22Rv1 (cell line): ENCODE measurements around the gene OLIG2.

Source experiments
- ZFX ChIP-seq: fragments of 450-650 bp; IDR thresholded peaks from 2 replicates; pipeline ENCODE4 v1.6.1; 2017; ENCODE audit warnings: antibody characterized with exemption, borderline replicate concordance
- TF ChIP-seq, protein P1 (sequence below): fragments of 450-650 bp; IDR thresholded peaks from 2 replicates; pipeline ENCODE4 v1.5.1; 2017; ENCODE audit warnings: mild to moderate bottlenecking

DNA sequence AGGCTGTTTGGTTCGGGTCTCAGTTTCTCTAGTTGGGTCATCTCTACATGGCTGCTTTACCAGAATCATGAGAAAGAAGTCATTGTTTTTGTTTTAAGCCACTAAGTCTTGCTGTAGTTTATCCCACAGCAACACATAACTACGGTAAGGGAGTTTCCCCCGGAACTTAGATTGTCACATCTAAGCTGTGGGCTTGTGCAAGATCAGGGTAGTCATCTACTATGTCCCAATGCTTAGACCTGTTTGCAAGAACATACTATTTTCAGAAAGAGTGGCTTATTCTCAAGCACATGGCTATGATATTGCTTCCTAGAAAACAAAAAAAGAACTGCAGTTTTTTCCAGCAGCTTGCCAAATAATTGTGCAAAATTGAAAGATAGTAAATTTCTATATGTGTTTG, 18.0 kb upstream of the OLIG2 start:
- TF ChIP-seq, protein P1, sequence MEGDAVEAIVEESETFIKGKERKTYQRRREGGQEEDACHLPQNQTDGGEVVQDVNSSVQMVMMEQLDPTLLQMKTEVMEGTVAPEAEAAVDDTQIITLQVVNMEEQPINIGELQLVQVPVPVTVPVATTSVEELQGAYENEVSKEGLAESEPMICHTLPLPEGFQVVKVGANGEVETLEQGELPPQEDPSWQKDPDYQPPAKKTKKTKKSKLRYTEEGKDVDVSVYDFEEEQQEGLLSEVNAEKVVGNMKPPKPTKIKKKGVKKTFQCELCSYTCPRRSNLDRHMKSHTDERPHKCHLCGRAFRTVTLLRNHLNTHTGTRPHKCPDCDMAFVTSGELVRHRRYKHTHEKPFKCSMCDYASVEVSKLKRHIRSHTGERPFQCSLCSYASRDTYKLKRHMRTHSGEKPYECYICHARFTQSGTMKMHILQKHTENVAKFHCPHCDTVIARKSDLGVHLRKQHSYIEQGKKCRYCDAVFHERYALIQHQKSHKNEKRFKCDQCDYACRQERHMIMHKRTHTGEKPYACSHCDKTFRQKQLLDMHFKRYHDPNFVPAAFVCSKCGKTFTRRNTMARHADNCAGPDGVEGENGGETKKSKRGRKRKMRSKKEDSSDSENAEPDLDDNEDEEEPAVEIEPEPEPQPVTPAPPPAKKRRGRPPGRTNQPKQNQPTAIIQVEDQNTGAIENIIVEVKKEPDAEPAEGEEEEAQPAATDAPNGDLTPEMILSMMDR, result no peak
- TF ChIP-seq ZFX, result no peak
